GM19193 (cell line): Measurements from ENCODE around the gene CGNL1.

ENCODE experiments used
- POLR2A ChIP-seq: IDR thresholded peaks from 4 replicates; pipeline ENCODE4 v1.6.1; 2011; ENCODE audit not compliant: insufficient read depth, insufficient read length; ENCODE audit errors: extremely low read depth

The CGNL1 gene

DNA sequence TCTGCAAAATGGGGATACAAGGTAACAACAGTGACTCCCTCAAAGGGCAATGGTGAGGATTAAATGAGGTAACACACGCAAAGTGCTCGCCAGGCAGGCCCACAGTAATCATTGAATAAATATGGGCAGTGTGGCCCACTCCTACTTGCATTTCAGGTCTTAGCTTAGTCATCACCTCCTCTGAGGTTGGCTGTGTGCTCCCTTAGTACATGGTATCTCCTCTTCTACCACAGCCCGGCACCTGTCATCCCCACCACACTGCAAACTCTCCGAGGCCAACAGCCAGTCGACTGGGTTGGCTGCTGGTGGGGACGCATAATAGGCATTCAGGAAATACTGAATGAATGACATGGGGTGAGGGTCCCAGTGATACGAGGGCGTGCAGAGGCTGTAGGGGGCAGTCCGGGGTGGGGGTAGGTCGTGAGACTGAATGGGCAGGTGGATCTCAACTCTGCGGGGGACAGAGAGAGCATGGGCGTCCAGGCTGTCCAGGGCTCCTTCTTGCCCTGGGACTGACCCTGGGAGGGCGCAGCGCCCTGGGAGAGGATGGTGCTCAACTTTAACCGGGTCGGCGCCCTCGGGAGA lies 215.0 kb downstream of the CGNL1 start:
- TF ChIP-seq POLR2A: no peak

GRCh38 chr15:57591822-57592367 lies 215.6 kb downstream of the CGNL1 start, which contains the start of gene MYZAP:
MYZAP (plus strand) TSS chr15:57591904; CDS start chr15:57592035, 131 bp downstream.
- TF ChIP-seq POLR2A: no peak

- no peak for TF ChIP-seq POLR2A
Measured at GRCh38 chr15:57592426-57592825, 216.1 kb downstream of the CGNL1 start.

- no peak for TF ChIP-seq POLR2A
Measured at GRCh38 chr15:57592836-57593420, 216.6 kb downstream of the CGNL1 start.

DNA sequence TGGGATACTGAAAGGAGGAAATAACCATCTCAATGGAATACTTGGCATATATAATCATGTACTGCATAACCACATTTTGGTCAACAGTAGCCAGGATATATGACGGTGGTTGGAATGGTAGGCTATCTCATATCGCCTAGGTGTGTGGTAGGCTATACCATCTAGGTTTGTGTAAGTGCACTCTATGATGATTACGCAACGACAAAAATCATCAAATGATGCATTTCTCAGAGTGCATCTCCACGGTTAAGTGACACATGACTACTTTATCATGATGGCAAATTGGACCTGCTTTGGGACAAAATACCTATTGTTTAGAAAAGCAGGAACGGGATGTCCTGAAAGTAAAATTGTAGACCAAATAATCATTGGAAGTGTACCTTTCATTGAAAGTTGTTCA lies 218.2 kb downstream of the CGNL1 start:
- TF ChIP-seq POLR2A: no peak

GRCh38 chr15:57595011-57595866 lies 218.9 kb downstream of the CGNL1 start:
- no peak for TF ChIP-seq POLR2A

- no peak for TF ChIP-seq POLR2A
Measured at GRCh38 chr15:57596301-57596855, 220.1 kb downstream of the CGNL1 start.

GRCh38 chr15:57596978-57597377 lies 220.7 kb downstream of the CGNL1 start:
- TF ChIP-seq POLR2A: no peak

DNA sequence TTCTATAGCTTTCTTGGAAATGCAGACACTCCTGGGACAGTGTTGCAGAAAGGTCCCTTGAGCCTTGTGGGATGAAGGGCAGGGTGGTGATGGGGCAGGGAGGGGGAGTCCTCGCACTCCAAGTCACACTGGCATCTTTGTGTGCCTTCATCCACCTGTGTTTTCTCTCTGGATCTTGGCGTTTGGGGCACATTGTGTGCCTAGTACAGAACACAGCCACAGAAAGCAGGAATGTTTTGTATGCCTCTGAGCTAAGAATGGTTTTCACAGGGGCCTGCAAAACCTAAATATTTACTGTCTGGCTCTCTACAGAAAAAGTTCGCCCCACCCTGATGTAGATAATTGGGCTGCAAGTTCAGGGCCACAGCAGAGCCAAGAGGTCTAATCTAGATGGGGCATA lies 221.1 kb downstream of the CGNL1 start:
- no peak for TF ChIP-seq POLR2A

- TF ChIP-seq POLR2A: no peak
Measured at GRCh38 chr15:57598346-57598745, 222.0 kb downstream of the CGNL1 start.

DNA sequence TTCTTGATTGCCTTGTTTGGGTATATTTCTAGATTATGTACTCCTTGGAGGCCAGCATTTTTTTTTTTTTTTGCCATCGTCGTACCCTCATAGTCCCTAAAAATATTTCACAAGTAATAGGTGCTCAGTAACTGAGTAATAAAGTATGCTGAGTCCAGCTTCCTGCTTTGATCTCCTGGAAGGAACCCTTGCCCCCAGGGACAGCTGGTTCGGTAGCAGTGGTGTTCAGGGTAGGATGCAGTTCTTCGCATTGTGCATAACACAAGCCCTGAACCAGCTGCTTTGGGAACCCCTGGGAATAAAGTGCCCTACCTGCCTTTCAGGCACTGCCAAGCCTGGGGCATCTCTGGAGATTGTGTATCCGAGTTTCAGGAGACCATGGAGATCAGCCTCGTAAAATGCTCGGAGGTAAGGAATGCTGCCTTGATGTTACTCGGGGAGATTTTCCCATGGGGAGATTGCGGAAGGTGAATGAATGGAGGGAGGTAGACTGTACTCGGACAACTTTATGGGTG lies 223.0 kb downstream of the CGNL1 start:
- TF ChIP-seq POLR2A: no peak

DNA sequence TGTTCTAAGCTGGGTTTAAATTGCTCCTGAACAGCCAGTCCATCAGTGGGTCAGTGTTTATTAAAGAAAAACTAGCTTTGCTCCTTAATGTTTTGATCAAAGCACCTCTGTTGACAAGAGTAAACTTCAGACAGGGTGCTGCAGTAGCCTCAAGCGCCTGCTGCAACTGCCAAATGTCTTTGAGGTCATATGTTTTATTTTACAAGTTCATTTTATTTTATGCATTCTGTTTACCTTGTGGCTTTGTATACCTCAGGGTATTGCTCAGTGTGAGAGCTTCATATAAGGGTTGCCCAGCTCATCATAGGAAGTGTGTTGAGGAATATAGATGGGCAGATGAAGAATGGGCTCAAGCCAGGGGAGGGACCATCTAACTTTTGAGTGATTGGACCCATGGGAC lies 223.9 kb downstream of the CGNL1 start:
- TF ChIP-seq POLR2A: no peak
